ENCODE measurements around the gene PDE3B. TPM values are rescaled to one million over a fixed set of nuclear protein-coding genes. Genes with fewer than 3 reads are reported as not detected.

Gene PDE3B
- total and polyA plus RNA-seq, 10 donors, result 1.7 to 78.7 (median 20.8) TPM

GRCh38 chr11:14641801-14642200 lies 1.8 kb upstream of the PDE3B start:
- intact Hi-C loops (cut with DNase I; ENCODE audit: low total_unique reads), result loop anchor here (5.0 to 10.0 kb wide), 2 partner anchors 104 to 263 kb away; no protein-coding TSS in a partner anchor
- H3K36me3 ChIP-seq, result no peaks in the 10 kb centered on the region
- peaks cover 5 to 70% (median 27%) of the 10 kb centered on the region in 6 donors for H3K4me1 ChIP-seq
- H3K9me3 ChIP-seq, result no peaks in the 10 kb centered on the region
- peaks cover 0 to 42% (median 15%) of the 10 kb centered on the region in 7 donors for H3K27me3 ChIP-seq (replicated peaks in 1 of 7)
- no peak overlapping the region for H3K27ac ChIP-seq
- 92 to 98% (median 96%) methylated on average over 4 of the region's 4 CpGs for WGBS, 5 donors
- TF ChIP-seq POLR2AphosphoS5 (IDR thresholded peaks at IDR 0.05), result no peak
- DNase-seq, result no peak
- no peak overlapping the region for H3K4me3 ChIP-seq

GRCh38 chr11:14642453-14642852 lies 1.2 kb upstream of the PDE3B start:
- no peaks in the 10 kb centered on the region for H3K9me3 ChIP-seq
- H3K4me1 ChIP-seq, result peaks cover 5 to 70% (median 27%) of the 10 kb centered on the region in 6 donors
- TF ChIP-seq POLR2A (IDR thresholded peaks at IDR 0.05) (no peak), POLR2AphosphoS5 (IDR thresholded peaks at IDR 0.05) (no peak), CTCF (IDR thresholded peaks at IDR 0.05 in 8 of 11, conservative IDR thresholded peaks at IDR 0.05 in 3 of 11) (no peak)
- H3K27me3 ChIP-seq (replicated peaks in 1 of 7), result peaks cover 0 to 46% (median 22%) of the 10 kb centered on the region in 7 donors
- 82 to 92% (median 91%) methylated on average over 5 of the region's 5 CpGs for WGBS, 5 donors
- peak overlapping the region in 1 of 8 donors; percentile 96 for H3K27ac ChIP-seq
- DNase-seq, result no peak
- intact Hi-C loops (cut with DNase I; ENCODE audit: low total_unique reads), result loop anchor here (5.0 to 10.0 kb wide), 2 partner anchors 105 to 262 kb away; no protein-coding TSS in a partner anchor
- no peaks in the 10 kb centered on the region for H3K36me3 ChIP-seq
- peak overlapping the region in 4 of 8 donors; percentile 62 to 90 (median 80) for H3K4me3 ChIP-seq

GRCh38 chr11:14642873-14643696 lies 519 bp upstream of the PDE3B start:
- 25 to 28% (median 27%) methylated on average over 39 to 52 of the region's 52 CpGs for WGBS, 5 donors
- intact Hi-C loops (cut with DNase I; ENCODE audit: low total_unique reads), result loop anchor here (5.0 to 10.0 kb wide), 2 partner anchors 106 to 262 kb away; no protein-coding TSS in a partner anchor
- H3K27ac ChIP-seq, result peak overlapping the region in 7 of 8 donors; percentile 85 to 96 (median 94)
- DNase-seq, result peak; percentile 76
- H3K4me3 ChIP-seq, result peak overlapping the region; percentile 53 to 90 (median 76)
- peaks cover 5 to 73% (median 28%) of the 10 kb centered on the region in 6 donors for H3K4me1 ChIP-seq
- TF ChIP-seq POLR2AphosphoS5 (IDR thresholded peaks at IDR 0.05), result no peak
- TF ChIP-seq POLR2A (IDR thresholded peaks at IDR 0.05), result peak in 1 of 3 donors; percentile 2
- no peak for TF ChIP-seq CTCF (IDR thresholded peaks at IDR 0.05 in 8 of 11, conservative IDR thresholded peaks at IDR 0.05 in 3 of 11)
- H3K9me3 ChIP-seq, result no peaks in the 10 kb centered on the region
- H3K36me3 ChIP-seq, result no peaks in the 10 kb centered on the region
- peaks cover 0 to 51% (median 22%) of the 10 kb centered on the region in 7 donors for H3K27me3 ChIP-seq (replicated peaks in 1 of 7)

GRCh38 chr11:14644226-14645014 lies 816 bp downstream of the PDE3B start:
- peak; percentile 92 for DNase-seq
- intact Hi-C loops (cut with DNase I; ENCODE audit: low total_unique reads), result loop anchor here (5.0 to 10.0 kb wide), 2 partner anchors 107 to 260 kb away; no protein-coding TSS in a partner anchor
- WGBS, 5 donors, result 0 to 1% (median 1%) methylated on average over 15 to 65 of the region's 65 CpGs

More at GRCh38 chr11:14644226-14645014, 816 bp downstream of the PDE3B start:
- H3K4me1 ChIP-seq, result peaks cover 11 to 73% (median 29%) of the 10 kb centered on the region in 6 donors
- H3K9me3 ChIP-seq, result no peaks in the 10 kb centered on the region
- no peak for TF ChIP-seq POLR2A (IDR thresholded peaks at IDR 0.05)
- TF ChIP-seq POLR2AphosphoS5 (IDR thresholded peaks at IDR 0.05), result peak in 2 of 3 donors; percentile 42 to 50
- TF ChIP-seq CTCF (IDR thresholded peaks at IDR 0.05 in 8 of 11, conservative IDR thresholded peaks at IDR 0.05 in 3 of 11), result peak in 6 of 11 experiments; percentile 10 to 39 (median 19)
- H3K36me3 ChIP-seq, result no peaks in the 10 kb centered on the region
- H3K4me3 ChIP-seq, result peak overlapping the region; percentile 53 to 90 (median 76)
- H3K27me3 ChIP-seq (replicated peaks in 1 of 7), result peaks cover 0 to 55% (median 22%) of the 10 kb centered on the region in 7 donors
- peak overlapping the region; percentile 85 to 96 (median 94) for H3K27ac ChIP-seq
